Measurements from ENCODE around the gene RNF10. TPM values are rescaled to one million over a fixed set of nuclear protein-coding genes. Genes with fewer than 3 reads are reported as not detected.

Gene RNF10
- total and polyA plus RNA-seq, 9 of the 15 experiments (the other 6 are each of a cell fraction or from before 2014, with no cell fraction given): 43.0 to 139 (median 80.1) TPM

DNA sequence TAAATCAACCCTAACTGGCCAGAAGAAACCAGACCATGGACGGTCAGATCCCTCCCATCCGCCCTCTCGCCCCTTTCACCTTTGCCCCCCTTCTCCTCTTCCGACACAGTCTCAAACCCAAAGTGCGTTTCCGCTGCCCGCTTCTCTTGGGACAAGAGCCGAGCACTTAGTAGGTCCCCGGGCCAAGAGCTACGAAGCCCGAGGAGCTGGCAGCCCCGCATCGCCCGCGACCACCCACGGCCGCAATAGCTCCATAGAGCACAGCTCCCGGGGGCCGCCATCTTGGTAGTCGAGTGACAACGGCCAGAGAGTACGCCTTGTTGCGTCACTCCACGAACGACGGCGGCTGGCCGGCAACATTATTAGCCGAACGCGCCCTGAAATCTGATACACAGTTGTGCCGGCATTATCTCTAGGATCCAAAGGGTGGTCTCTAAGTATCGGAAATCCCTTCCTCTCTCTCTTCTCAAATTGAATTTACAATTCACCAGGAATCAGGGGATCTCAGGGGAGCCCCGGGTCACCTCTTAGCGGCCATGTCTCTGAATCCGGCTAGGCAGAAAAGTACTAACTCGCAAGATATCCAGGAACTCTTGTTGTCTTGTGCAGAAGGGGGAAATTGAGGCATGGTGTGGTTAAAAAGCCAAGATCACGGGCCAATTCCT lies 5.2 kb upstream of the RNF10 start, which contains the start of gene COQ5 (continued):
- TF ChIP-seq, protein P1, sequence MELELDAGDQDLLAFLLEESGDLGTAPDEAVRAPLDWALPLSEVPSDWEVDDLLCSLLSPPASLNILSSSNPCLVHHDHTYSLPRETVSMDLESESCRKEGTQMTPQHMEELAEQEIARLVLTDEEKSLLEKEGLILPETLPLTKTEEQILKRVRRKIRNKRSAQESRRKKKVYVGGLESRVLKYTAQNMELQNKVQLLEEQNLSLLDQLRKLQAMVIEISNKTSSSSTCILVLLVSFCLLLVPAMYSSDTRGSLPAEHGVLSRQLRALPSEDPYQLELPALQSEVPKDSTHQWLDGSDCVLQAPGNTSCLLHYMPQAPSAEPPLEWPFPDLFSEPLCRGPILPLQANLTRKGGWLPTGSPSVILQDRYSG (tag; conservative IDR thresholded peaks at IDR 0.05; ENCODE audit: low read depth): no peak; the same call in 1 of the 2 replicates
- TF ChIP-seq SIN3A (IDR thresholded peaks at IDR 0.05; ENCODE audit: borderline replicate concordance in 2 of 2, control insufficient read depth in 1 of 2, low read depth in 2 of 2, low read length in 2 of 2): 0 out of 4 replicates have a peak, but pooled peaks of 1 of the 2 experiments have one; percentile 42
- TF ChIP-seq KLF6 (CRISPR knock-in tag; IDR thresholded peaks at IDR 0.05; ENCODE audit: borderline replicate concordance): no peak
- no peak for TF ChIP-seq NCOA2 (IDR thresholded peaks at IDR 0.05; ENCODE audit: partially characterized antibody in 2 of 2)
- no peak for TF ChIP-seq HEY1 (CRISPR knock-in tag; IDR thresholded peaks at IDR 0.05; ENCODE audit: borderline replicate concordance)
- no peak for TF ChIP-seq RAD21 (CRISPR knock-in tag; conservative IDR thresholded peaks at IDR 0.05 in 1 of 2, IDR thresholded peaks at IDR 0.05 in 1 of 2)
- TF ChIP-seq POLR2AphosphoS2 (IDR thresholded peaks at IDR 0.05; ENCODE audit: low read length): no peak
- TF ChIP-seq, protein P2, sequence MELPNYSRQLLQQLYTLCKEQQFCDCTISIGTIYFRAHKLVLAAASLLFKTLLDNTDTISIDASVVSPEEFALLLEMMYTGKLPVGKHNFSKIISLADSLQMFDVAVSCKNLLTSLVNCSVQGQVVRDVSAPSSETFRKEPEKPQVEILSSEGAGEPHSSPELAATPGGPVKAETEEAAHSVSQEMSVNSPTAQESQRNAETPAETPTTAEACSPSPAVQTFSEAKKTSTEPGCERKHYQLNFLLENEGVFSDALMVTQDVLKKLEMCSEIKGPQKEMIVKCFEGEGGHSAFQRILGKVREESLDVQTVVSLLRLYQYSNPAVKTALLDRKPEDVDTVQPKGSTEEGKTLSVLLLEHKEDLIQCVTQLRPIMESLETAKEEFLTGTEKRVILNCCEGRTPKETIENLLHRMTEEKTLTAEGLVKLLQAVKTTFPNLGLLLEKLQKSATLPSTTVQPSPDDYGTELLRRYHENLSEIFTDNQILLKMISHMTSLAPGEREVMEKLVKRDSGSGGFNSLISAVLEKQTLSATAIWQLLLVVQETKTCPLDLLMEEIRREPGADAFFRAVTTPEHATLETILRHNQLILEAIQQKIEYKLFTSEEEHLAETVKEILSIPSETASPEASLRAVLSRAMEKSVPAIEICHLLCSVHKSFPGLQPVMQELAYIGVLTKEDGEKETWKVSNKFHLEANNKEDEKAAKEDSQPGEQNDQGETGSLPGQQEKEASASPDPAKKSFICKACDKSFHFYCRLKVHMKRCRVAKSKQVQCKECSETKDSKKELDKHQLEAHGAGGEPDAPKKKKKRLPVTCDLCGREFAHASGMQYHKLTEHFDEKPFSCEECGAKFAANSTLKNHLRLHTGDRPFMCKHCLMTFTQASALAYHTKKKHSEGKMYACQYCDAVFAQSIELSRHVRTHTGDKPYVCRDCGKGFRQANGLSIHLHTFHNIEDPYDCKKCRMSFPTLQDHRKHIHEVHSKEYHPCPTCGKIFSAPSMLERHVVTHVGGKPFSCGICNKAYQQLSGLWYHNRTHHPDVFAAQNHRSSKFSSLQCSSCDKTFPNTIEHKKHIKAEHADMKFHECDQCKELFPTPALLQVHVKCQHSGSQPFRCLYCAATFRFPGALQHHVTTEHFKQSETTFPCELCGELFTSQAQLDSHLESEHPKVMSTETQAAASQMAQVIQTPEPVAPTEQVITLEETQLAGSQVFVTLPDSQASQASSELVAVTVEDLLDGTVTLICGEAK (IDR thresholded peaks at IDR 0.05): peak; percentile 29; the same call in 1 of the 2 replicates
- TF ChIP-seq, protein P2 (CRISPR knock-in tag; IDR thresholded peaks at IDR 0.05): no peak
- no peak for TF ChIP-seq TEAD1 (CRISPR knock-in tag; IDR thresholded peaks at IDR 0.05)
- peak; percentile 84 for TF ChIP-seq RB1 (IDR thresholded peaks at IDR 0.05; ENCODE audit: low read depth)
- TF ChIP-seq ZKSCAN8 (CRISPR knock-in tag; IDR thresholded peaks at IDR 0.05): no peak
- TF ChIP-seq SMARCB1 (IDR thresholded peaks at IDR 0.05; ENCODE audit: insufficient read length, low read depth): no peak
- TF ChIP-seq SOX6 (IDR thresholded peaks at IDR 0.05): peak; percentile 69; the same call in 1 of the 2 replicates
- TF ChIP-seq ZNF780A (CRISPR knock-in tag; IDR thresholded peaks at IDR 0.05): no peak
- TF ChIP-seq HMG20A (CRISPR knock-in tag; conservative IDR thresholded peaks at IDR 0.05): no peak

All from K562 (cell line).